HEK293 (cell line): ENCODE measurements around the gene JKAMP.

Experiments used
- CTCF ChIP-seq: fragments of 450-650 bp; formaldehyde crosslinking; IDR thresholded peaks from 2 replicates; pipeline ENCODE4 v1.5.1; 2016; ENCODE audit warnings: missing biosample characterization, missing genetic modification characterization
- ELK4 ChIP-seq: IDR thresholded peaks from 2 replicates; pipeline ENCODE4 v1.6.1; 2011; ENCODE audit warnings: mild to moderate bottlenecking, low read depth, low read length, borderline replicate concordance
- KLF10 ChIP-seq: fragments of 450-650 bp; IDR thresholded peaks from 2 replicates; pipeline ENCODE4 v1.5.1; 2018; ENCODE audit warnings: missing biosample characterization, mild to moderate bottlenecking, missing genetic modification characterization
- KLF9 ChIP-seq: fragments of 450-650 bp; formaldehyde crosslinking; IDR thresholded peaks from 2 replicates; pipeline ENCODE4 v1.5.1; 2016; ENCODE audit warnings: missing biosample characterization, missing genetic modification characterization, low read depth
- RBAK ChIP-seq: fragments of 450-650 bp; formaldehyde crosslinking; IDR thresholded peaks from 2 replicates; pipeline ENCODE4 v1.5.1; 2016; ENCODE audit warnings: missing biosample characterization, missing genetic modification characterization
- TSHZ1 ChIP-seq: fragments of 450-650 bp; formaldehyde crosslinking; IDR thresholded peaks from 2 replicates; pipeline ENCODE4 v1.5.1; 2016; ENCODE audit warnings: missing biosample characterization, missing genetic modification characterization, borderline replicate concordance
- ZFP69B ChIP-seq: fragments of 450-650 bp; formaldehyde crosslinking; IDR thresholded peaks from 2 replicates; pipeline ENCODE4 v1.5.1; 2016; ENCODE audit warnings: missing biosample characterization, missing genetic modification characterization
- ZNF558 ChIP-seq: fragments of 450-650 bp; formaldehyde crosslinking; IDR thresholded peaks from 2 replicates; pipeline ENCODE4 v1.5.1; 2016; ENCODE audit warnings: missing biosample characterization, missing genetic modification characterization
- ZSCAN18 ChIP-seq: fragments of 450-650 bp; formaldehyde crosslinking; IDR thresholded peaks from 2 replicates; pipeline ENCODE4 v1.5.1; 2016; ENCODE audit warnings: missing biosample characterization, missing genetic modification characterization
- ZSCAN23 ChIP-seq: fragments of 450-650 bp; formaldehyde crosslinking; IDR thresholded peaks from 2 replicates; pipeline ENCODE4 v1.5.1; 2016; ENCODE audit warnings: missing biosample characterization, missing genetic modification characterization

- TF ChIP-seq CTCF (tag by site-specific recombination): no peak
- no peak for TF ChIP-seq RBAK (tag by site-specific recombination)
- TF ChIP-seq ELK4: no peak
- no peak for TF ChIP-seq KLF10 (tag by site-specific recombination)
- no peak for TF ChIP-seq ZNF558 (tag by site-specific recombination)
- TF ChIP-seq ZSCAN18 (tag by site-specific recombination): no peak
- no peak for TF ChIP-seq ZFP69B (tag by site-specific recombination)
- TF ChIP-seq KLF9: no peak
- TF ChIP-seq ZSCAN23 (tag by site-specific recombination): no peak
- no peak for TF ChIP-seq TSHZ1 (tag by site-specific recombination)
These were observed 2.3 kb upstream of the JKAMP start for GRCh38 chr14:59481871-59482540.
